HTERT RPE-1 (cell line): ENCODE results near the gene UBE2J1.

Experiments
- in situ Hi-C: fragments of 300-500 bp; cut with MboI; formaldehyde crosslinking; loops from 4 replicates; pipeline ENCODE4 v1.14.3; 2020; ENCODE audit warnings: low sequenced_read_pairs

The UBE2J1 gene

DNA sequence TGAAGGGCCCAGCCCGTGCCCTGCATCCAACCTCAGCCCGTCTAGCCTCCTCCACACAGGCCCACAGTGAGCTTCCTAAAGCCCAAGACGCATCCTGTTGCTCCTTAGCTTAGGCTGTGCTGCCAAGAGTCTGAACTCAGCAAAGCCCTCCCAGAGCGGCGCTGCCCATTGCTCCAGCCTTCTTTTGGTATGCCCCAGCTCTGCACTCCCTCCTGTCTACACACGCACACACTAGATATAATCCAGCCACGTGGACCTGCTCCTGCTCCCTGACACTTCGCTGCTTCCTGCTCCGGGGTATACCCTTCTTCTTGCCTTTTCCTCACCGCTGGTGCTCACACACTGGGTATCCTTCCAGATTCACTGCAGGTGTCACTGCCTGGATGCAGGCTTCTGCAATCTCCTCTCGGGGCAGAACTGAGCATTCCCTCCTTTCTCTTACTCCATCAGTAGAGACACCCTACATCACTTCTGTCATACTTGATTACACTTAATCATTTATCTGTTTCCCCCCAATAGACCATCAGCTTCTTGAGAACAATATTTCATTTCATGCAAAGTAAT lies 61.2 kb downstream of the UBE2J1 start:
- in situ Hi-C loops = no loop called here

DNA sequence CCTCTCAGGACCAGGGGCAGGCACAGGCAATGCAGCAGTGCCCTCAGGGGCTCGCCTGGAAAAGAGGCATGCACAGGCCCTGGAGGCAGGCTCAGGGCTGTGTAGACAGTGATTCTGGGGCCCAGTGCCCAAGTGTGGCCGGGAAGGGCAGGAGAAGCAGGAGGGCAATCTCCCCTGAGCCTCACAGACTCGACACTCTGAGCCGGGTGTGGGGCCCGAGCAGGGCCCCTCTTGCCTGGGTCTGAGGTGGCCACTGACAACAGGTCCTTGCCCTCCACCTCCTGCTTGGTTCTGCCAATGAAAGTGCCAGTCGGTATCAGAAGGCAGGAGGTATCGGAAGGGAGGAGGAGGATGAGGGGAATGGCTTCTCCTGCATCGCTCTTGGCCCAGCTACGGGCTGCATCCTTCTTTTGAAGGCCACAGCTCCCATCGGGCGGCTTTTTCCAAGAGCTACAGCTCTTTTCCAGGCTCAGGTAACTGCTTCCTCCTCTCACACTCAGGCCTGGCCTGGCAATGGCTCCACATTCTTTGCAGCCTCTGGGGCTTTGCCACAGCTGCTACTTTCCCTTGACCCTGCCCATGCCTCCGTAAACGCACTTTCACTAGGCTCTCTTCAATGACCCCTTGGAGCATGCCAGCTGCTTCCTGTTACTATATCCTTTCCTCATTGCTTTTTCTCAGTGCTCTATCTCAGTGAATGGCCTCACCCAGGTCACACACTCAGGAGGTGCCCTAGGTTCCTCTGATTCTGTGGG lies 61.9 kb downstream of the UBE2J1 start:
- in situ Hi-C loops = no loop called here

DNA sequence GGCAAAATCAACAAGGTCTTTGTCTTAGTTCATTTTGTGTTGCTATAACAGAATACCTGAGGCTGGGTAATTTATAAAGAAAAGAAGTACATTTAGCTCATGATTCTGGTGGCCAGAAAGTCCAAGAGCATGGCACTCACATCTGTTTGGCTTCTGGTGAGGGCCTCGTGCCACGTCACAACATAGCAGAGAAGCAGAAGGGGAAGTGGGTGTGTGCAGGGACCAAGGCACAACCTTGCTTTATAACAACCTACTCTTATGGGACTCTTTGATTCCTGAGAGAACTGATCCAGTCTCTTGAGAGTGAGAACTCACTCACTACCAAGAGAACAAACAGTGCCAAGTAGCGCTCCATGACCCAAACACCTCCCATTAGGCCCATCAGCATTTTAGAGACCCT lies 62.8 kb downstream of the UBE2J1 start:
- in situ Hi-C loops = no loop called here

DNA sequence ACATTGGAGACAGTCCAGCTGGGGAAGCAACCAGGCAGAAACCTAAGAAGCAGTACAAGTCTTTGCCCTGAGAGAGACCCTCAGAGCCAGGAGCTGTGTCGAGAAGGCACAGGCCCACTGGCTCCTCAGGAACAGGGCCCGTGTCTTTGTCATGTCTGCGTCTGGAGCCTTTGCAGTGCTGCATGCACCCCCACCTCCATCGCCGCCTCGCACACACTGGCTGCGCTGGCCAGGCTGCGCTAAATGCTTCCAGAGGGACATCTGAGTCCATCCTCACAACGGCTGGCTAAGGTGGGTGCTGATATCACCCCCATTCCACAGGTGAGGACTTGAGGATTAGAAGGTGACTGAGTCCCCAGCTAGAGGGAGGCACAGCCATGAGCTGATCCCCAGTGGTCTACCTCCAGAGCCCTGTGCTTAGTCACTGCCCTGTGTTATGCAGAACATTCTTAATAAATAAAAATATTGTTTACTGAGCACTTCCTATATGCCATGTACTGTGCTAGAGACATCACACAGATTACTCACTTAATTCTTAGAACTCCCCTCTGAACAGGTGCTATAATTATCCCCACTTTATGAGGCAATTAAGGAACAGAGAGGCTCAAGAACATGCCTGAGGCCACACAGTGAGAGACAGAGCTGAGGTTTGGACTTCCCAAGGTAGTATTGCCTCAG lies 65.0 kb downstream of the UBE2J1 start:
- in situ Hi-C loops = no loop called here

DNA sequence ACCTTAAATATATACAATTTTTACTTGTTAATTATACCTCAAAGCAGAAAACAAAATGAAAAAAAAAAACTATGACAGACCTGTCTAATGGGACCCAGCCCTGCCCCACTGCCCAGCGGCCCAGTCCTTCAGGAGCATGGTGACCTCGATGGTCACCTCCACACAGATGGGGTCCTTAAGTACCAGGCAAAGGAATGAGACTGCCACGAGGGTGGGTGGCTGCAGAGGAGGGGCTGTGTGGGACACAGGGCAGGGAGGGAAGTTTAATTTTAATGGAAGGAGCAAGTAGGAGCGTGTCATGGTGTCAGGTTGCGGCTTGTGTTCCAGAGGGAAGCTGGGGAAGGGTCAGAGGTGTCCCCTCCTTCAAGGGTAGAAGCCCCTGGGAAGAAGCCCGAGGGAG lies 66.0 kb downstream of the UBE2J1 start:
- in situ Hi-C loops = no loop called here

DNA sequence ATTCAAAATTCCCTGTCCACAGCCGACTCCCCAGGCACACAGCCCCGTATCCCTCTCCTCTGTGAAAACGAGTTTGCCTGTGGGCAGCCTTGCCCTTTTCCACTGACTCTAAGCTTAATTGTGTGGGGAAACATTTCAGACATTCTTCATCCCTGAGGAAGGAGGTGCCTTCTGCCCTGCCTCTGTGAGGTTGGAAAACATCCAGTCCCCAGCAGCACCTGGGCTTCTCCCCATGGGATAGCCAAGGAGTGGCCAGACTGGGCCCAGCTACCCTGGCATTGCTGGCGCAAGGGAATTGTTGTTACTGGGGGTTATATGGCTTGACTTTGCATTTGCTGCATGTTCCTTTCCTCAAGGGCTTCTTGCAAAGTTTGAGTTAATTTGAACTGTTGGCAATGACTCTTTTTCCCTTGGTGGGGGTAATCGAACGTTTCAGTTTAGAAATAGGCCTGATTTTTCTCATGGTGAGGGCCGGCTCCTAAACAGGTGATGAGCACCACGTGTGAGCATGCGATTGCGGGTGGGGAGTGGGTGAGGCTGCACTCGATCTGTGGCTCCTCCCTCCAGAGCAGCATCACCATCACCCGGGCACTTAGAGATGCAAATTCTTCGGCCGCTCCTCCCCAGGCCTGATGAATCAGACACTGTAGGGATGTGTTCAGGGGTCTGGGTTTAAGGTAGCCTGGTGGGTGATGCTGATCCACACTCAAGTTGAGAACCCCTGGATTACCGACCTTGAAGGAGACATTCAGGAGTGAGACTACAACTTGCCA lies 67.4 kb downstream of the UBE2J1 start:
- in situ Hi-C loops = no loop called here

DNA sequence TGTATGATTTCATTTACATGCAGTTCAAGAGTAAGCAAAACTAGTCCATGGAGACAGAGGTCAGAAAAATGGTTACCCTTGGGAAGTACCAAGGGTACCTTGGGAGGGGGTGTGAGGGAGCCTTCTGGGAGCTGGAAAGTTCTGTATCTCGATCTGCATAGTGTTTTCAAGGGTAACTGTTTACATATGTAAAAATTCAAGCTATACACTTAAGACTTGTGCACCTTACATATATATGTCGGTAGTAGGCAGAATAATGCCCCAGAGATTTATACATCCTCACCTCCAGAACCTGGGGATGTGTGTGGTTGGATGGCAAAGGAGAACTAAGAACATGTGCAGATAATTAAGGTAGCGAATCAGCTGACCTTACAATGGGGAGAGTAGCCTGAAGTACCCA lies 68.4 kb downstream of the UBE2J1 start:
- in situ Hi-C loops = no loop called here

DNA sequence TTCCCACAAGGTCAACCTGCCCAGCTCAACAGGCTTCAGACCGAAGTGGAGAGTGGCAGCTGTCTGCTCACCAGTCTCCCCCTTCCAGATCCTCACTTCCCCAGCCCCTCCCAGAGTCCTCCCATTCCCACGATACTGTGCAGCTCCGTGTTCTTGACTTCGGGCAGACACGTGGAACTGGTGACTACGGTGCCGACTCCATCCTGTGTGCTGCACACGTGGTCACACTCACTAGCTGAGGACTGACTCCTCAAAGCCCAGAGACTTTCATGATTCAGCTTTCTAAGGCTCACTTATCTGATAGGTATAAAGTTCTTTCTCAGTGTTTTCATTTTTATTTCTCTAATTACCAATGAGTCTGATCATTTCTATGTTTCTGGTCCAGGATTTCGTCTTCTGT lies 69.8 kb downstream of the UBE2J1 start:
- in situ Hi-C loops = no loop called here

DNA sequence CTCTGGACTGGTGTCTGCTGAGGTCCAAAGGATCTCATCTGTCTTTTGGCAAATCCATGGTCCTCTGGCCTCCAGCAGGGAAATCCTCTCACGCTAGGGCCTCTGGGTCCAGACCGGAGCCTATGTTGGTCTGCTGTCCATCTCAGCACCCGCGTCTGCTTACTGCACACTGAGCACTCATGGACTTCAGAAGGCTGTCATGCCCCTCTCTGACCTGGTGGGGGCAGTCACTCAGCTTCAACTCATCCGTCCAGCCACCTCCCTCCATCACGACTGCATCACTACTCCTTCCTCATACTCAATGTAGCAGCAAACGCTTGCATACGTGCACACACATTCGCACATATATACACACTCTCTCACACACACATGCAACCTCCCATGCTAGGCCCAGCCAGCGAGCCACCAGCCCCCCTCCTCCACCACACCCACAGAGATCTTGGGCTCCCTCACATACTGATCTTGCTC lies 70.7 kb downstream of the UBE2J1 start:
- in situ Hi-C loops = no loop called here

DNA sequence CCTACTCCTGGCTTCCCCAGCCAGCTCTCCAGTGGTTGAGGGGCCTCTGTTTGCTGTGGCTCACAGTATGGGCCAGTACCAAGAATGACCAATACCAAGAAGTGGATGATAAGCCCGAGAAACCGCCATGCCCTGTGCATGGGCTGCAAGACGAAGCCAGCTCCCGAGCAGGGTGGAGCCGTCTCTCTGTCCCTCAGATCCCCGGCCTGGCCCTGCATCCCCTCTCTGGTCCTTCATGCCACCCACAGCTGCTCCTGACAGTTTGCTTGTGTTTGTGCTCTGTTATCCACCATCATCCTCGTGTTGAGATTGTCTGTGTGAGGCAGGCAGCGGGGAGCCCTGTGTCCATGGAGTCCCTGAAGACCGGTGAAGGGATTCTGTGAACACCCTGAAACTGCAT lies 73.6 kb downstream of the UBE2J1 start:
- in situ Hi-C loops = no loop called here
